Erythroblast (primary cell): Measurements from ENCODE around the gene PACS1.

Source experiments
- GATA1 ChIP-seq: IDR thresholded peaks from 2 replicates; pipeline ENCODE4 v1.6.1; 2011; ENCODE audit warnings: low read depth, mild to moderate bottlenecking, control low read depth, low read length, moderate library complexity
- POLR2A ChIP-seq: IDR thresholded peaks from 2 replicates; pipeline ENCODE4 v1.6.1; 2011; ENCODE audit warnings: mild to moderate bottlenecking, low read length

DNA sequence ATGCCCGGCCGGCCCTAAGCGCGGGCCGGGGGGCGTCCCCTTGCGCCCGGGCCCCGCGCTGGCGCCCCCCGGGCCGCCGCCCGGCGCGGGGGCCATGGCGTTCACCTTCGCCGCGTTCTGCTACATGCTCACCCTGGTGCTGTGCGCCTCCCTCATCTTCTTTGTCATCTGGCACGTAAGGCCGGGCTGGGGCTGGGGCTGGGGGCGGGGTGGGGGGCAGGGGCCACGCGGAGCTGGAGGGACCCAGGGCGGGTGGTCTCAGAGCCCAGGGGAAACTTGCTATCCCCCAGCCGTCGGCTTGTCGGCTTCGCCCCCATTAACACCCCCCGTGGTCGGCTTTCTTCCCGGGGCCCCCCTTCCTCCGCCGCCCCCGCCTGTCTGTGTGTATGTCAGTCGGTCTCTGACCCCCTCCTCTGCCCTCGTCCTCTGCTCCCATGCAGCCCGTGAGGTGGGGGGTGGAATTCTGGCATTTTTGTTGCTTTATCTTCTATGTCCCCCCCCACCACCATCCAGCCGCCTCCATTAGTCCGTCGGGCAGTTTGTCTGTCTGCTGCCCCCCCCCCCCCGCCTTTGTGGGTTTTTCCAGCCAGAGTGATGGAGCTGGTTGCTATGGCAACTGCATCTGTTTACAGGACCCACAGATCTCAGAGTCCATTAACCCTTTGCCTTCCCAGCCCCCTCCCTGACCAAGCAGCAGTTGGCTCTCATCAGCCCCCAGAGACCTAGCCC, 208.5 kb downstream of the PACS1 start:
- no peak for TF ChIP-seq POLR2A
- TF ChIP-seq GATA1, result no peak
